Osteoblast (primary cell): ENCODE measurements around the gene RANBP6. TPM values are rescaled to one million over a fixed set of nuclear protein-coding genes. Genes with fewer than 3 reads are reported as not detected.

Experiments used
- DNase-seq: peaks from one replicate; pipeline ENCODE4 v3.0.0; 2011; ENCODE audit warnings: low spot score, mixed read lengths; ENCODE audit not compliant: insufficient read length; ENCODE audit errors: missing footprints
- H2AFZ ChIP-seq: 2 replicates; pipeline ENCODE4 v1.6.0; 2011; ENCODE audit warnings: mild to moderate bottlenecking, low read length
- H3K27ac ChIP-seq: 2 replicates; pipeline ENCODE4 v1.5.1; 2011; ENCODE audit warnings: mild to moderate bottlenecking, low read depth, low read length, moderate library complexity
- H3K27me3 ChIP-seq: 2 replicates; pipeline ENCODE4 v1.6.0; 2012; ENCODE audit warnings: mild to moderate bottlenecking, control low read depth, inconsistent platforms, low read length, moderate library complexity; ENCODE audit not compliant: insufficient read depth
- H3K36me3 ChIP-seq: 2 replicates; pipeline ENCODE4 v1.5.1; 2011; ENCODE audit warnings: mild to moderate bottlenecking, low read length, control low read depth, moderate library complexity; ENCODE audit not compliant: insufficient read depth
- H3K4me1 ChIP-seq: 2 replicates; pipeline ENCODE4 v1.5.1; 2011; ENCODE audit warnings: mild to moderate bottlenecking, low read length, control low read depth, moderate library complexity; ENCODE audit not compliant: insufficient read depth
- H3K4me2 ChIP-seq: 2 replicates; pipeline ENCODE4 v1.6.0; 2011; ENCODE audit warnings: mild to moderate bottlenecking, low read length; ENCODE audit not compliant: insufficient read depth
- H3K4me3 ChIP-seq: fragments of 200-600 bp; sonication (generic); 3 replicates; pipeline ENCODE4 v1.5.1; 2012; ENCODE audit warnings: mild to moderate bottlenecking, low read length, inconsistent platforms; ENCODE audit not compliant: insufficient read depth
- H3K79me2 ChIP-seq: 2 replicates; pipeline ENCODE4 v1.6.0; 2012; ENCODE audit warnings: mild to moderate bottlenecking, low read length, control low read depth, inconsistent platforms; ENCODE audit not compliant: insufficient read depth
- H3K9me3 ChIP-seq: 2 replicates; pipeline ENCODE4 v1.5.1; 2011; ENCODE audit warnings: low read depth, low read length, control low read depth
- H4K20me1 ChIP-seq: 2 replicates; pipeline ENCODE4 v1.6.0; 2012; ENCODE audit warnings: mild to moderate bottlenecking, low read length, control low read depth; ENCODE audit not compliant: insufficient read depth
- total RNA-seq: library from RNA; depleted of rRNA; stranded (reverse); fragments of >200 nt; gene quantifications from 2 replicates; pipeline ENCODE4 v1.2.3, GENCODE V29; 2012
- TF ChIP-seq, protein P1 (sequence below): IDR thresholded peaks from 2 replicates; pipeline ENCODE4 v1.5.1; 2011; ENCODE audit warnings: mild to moderate bottlenecking, low read depth, low read length, moderate library complexity; ENCODE audit errors: extremely low read depth

The RANBP6 gene
- total RNA-seq, 1 donor = 19.9 TPM

DNA sequence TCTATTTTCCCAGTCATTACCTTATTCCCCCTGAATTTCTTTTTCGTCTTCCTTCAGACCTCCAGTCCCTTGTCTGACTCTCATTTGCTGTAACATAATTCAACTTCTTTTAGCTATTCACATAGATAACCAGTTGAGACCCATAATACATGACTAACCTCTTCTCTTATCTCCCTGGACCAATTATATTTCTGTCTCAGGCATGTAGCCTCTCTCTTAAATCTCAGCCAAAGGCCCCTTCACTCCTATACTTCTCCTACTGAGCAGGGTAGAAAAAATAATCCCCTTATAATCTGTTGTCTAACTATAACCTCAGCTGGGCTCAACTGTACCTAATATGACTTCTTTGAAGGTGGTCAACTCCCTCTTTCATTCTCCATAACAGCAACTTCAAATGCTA, 20.9 kb downstream of the RANBP6 start:
- H3K79me2 ChIP-seq = peaks cover 75% of the 10 kb centered on the region
- TF ChIP-seq, protein P1, sequence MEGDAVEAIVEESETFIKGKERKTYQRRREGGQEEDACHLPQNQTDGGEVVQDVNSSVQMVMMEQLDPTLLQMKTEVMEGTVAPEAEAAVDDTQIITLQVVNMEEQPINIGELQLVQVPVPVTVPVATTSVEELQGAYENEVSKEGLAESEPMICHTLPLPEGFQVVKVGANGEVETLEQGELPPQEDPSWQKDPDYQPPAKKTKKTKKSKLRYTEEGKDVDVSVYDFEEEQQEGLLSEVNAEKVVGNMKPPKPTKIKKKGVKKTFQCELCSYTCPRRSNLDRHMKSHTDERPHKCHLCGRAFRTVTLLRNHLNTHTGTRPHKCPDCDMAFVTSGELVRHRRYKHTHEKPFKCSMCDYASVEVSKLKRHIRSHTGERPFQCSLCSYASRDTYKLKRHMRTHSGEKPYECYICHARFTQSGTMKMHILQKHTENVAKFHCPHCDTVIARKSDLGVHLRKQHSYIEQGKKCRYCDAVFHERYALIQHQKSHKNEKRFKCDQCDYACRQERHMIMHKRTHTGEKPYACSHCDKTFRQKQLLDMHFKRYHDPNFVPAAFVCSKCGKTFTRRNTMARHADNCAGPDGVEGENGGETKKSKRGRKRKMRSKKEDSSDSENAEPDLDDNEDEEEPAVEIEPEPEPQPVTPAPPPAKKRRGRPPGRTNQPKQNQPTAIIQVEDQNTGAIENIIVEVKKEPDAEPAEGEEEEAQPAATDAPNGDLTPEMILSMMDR = no peak
- no peak overlapping the region for H3K27ac ChIP-seq
- H4K20me1 ChIP-seq = peaks cover 25% of the 10 kb centered on the region
- no peak overlapping the region for H3K4me2 ChIP-seq
- H3K4me3 ChIP-seq = no peak overlapping the region
- no peaks in the 10 kb centered on the region for H3K36me3 ChIP-seq
- no peaks in the 10 kb centered on the region for H3K9me3 ChIP-seq
- DNase-seq = no peak
- no peaks in the 10 kb centered on the region for H3K27me3 ChIP-seq
- H2AFZ ChIP-seq = no peak overlapping the region
- no peaks in the 10 kb centered on the region for H3K4me1 ChIP-seq

DNA sequence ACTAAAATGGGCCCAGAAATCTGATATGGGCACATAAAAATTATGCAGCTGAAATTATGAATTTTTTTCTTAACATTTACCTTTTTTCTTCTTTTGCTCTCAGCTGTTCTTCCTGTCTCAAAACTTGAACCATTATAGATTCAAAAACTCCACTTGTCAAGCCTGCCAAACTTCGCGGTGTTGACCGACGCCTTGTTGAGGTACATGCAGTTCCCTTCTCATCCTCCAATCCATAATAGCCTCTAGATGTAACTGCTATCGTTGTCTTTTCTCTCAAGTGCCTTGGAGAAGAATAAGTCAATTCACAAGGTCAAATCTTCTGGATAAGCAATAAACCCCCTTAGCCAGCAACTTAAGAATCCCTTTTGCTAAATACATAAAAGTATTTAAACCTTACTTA, 27.2 kb downstream of the RANBP6 start:
- no peak overlapping the region for H3K4me2 ChIP-seq
- peaks cover 14% of the 10 kb centered on the region for H3K36me3 ChIP-seq
- no peak overlapping the region for H3K27ac ChIP-seq
- H4K20me1 ChIP-seq = peaks cover 8% of the 10 kb centered on the region
- H2AFZ ChIP-seq = no peak overlapping the region
- H3K79me2 ChIP-seq = peaks cover 33% of the 10 kb centered on the region
- H3K4me3 ChIP-seq = no peak overlapping the region
- DNase-seq = no peak
- no peaks in the 10 kb centered on the region for H3K4me1 ChIP-seq
- no peaks in the 10 kb centered on the region for H3K27me3 ChIP-seq
- no peaks in the 10 kb centered on the region for H3K9me3 ChIP-seq
- TF ChIP-seq, protein P1 = no peak

DNA sequence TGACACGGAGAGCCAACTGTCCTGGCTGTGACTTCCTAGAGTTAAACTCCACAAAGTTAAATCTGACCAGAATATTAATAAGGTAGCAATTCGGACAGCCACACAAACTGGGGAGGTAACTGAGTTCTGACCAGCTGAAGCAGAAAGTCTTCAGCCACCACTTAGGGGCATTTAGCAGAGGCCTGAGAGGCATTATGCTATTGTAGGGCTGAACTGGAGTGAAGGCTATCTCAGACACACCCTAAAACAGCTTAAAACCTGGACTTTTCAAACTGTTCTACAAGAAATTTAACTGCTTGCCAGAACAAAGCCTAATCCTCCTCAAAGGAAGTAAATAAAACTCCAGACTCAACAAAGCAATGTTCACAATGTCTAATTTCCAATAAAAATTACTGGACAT, 32.4 kb downstream of the RANBP6 start:
- TF ChIP-seq, protein P1 = no peak
- Histone ChIP-seq H4K20me1 (no peaks in the 10 kb centered on the region), H3K27ac (no peak overlapping the region), H3K4me3 (no peak overlapping the region), H3K36me3 (peaks cover 10% of the 10 kb centered on the region), H3K9me3 (no peaks in the 10 kb centered on the region), H3K27me3 (no peaks in the 10 kb centered on the region), H3K4me2 (no peak overlapping the region), H3K79me2 (peaks cover 11% of the 10 kb centered on the region), H3K4me1 (no peaks in the 10 kb centered on the region), H2AFZ (no peak overlapping the region)
- DNase-seq = no peak

DNA sequence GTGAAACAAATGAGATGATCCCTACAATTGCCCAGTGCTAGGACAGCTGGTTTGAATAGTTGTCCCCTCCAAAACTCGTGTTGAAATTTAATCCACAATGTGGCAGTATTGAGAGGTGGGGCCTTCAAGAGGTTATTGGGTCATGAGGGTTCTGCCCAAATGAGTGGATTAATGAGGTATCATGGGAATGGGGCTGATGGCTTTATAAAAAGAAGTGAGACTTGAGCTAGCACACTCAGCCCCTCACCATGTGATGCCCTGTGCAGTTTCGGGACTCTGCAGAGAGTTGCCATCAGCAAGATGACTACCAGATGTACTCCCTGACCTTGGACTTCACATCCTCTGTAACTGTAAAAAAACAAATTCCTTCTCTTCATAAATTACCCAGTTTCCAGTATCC, 33.1 kb downstream of the RANBP6 start:
- DNase-seq = no peak
- Histone ChIP-seq H4K20me1 (no peaks in the 10 kb centered on the region), H3K9me3 (no peaks in the 10 kb centered on the region), H3K4me3 (no peak overlapping the region), H2AFZ (no peak overlapping the region), H3K27me3 (no peaks in the 10 kb centered on the region), H3K4me2 (no peak overlapping the region), H3K27ac (no peak overlapping the region), H3K4me1 (no peaks in the 10 kb centered on the region), H3K79me2 (peaks cover 11% of the 10 kb centered on the region), H3K36me3 (peaks cover 9% of the 10 kb centered on the region)
- TF ChIP-seq, protein P1 = no peak
